Left lung (tissue), 10 donors: ENCODE measurements around the gene ZNF440. TPM values are rescaled to one million over a fixed set of nuclear protein-coding genes. Genes with fewer than 3 reads are reported as not detected.

Experiments
- ATAC-seq: fragments of 200-7000 bp; cut with Tn5 transposase; one replicate; pipeline ENCODE4 v1.9.1; 2020; ENCODE audit warnings: moderate library complexity
- DNase-seq, 4 donors: peaks; one replicate each; pipeline ENCODE4 v3.0.0-alpha.2; 2013 to 2020
- H3K27ac ChIP-seq, 2 donors: fragments of 200-600 bp; sonication (generic) in 1 of 2; one replicate each; pipeline versions ENCODE4 v1.5.0 to v1.8.0; 2020 to 2021
- H3K27me3 ChIP-seq, 2 donors: fragments of 200-600 bp; sonication (generic) in 1 of 2; one replicate each; pipeline versions ENCODE4 v1.5.0 to v1.8.0; 2020 to 2021
- H3K36me3 ChIP-seq, 2 donors: fragments of 200-600 bp; sonication (generic) in 1 of 2; one replicate each; pipeline versions ENCODE4 v1.5.0 to v1.8.0; 2020 to 2021
- H3K4me1 ChIP-seq, 2 donors: fragments of 200-600 bp; one replicate each; pipeline ENCODE4 v1.8.0; 2021
- H3K4me3 ChIP-seq, 2 donors: fragments of 200-600 bp; sonication (generic) in 1 of 2; one replicate each; pipeline versions ENCODE4 v1.5.0 to v1.8.0; 2020 to 2021; ENCODE audit warnings: mild to moderate bottlenecking in 1 of 2
- H3K9me3 ChIP-seq, 2 donors: fragments of 200-600 bp; sonication (generic) in 1 of 2; one replicate each; pipeline versions ENCODE4 v1.5.0 to v1.8.0; 2020 to 2021
- CTCF ChIP-seq, 2 donors: fragments of 200-600 bp; sonication (generic) in 1 of 2; IDR thresholded peaks; one replicate each; pipeline versions ENCODE4 v1.5.0 to v1.8.0; 2021; ENCODE audit warnings: antibody characterized with exemption in 2 of 2
- intact Hi-C, 2 donors: fragments of 100-400 bp; cut with DNase I; formaldehyde crosslinking; loops; one replicate each; pipeline versions ENCODE4 v1.11.2 to v1.14.2; 2022
- polyA plus RNA-seq, 6 donors: library from polyadenylated mRNA; unstranded; fragments of 120-200 nt; gene quantifications; one replicate each; pipeline ENCODE4 v1.2.1, GENCODE V29; 2013; ENCODE audit not compliant: insufficient read length in 6 of 6
- total RNA-seq, 2 donors: library from RNA; stranded (reverse); fragmentation: NEBNext Ultra II Directional; extraction: Animal tissue kit (Norgen Biotek cat#: 25700); gene quantifications; one replicate each; pipeline ENCODE4 v1.2.1, GENCODE V29; 2021
- donor health status: DM: no; HTN: yes; CAD: no.
- donor health status: DM: no; HTN: no; CAD: no.

Gene ZNF440
- total and polyA plus RNA-seq, 8 donors = 12.6 to 26.4 (median 20.6) TPM

- Histone ChIP-seq H3K27ac (no peak overlapping the region), H3K27me3 (no peaks in the 10 kb centered on the region), H3K4me1 (peaks cover 5 to 9% of the 10 kb centered on the region in 2 donors), H3K36me3 (no peaks in the 10 kb centered on the region), H3K9me3 (no peaks in the 10 kb centered on the region), H3K4me3 (no peak overlapping the region)
- no peak for DNase-seq
- no peak for ATAC-seq
- intact Hi-C loops = loop anchor here in 1 of 2 donors (5.0 kb wide), 1 partner anchor 105 kb away; no protein-coding TSS in a partner anchor
- no peak for TF ChIP-seq CTCF (IDR thresholded peaks at IDR 0.05)
Observed at GRCh38 chr19:11882606-11883005, 68.5 kb downstream of the ZNF440 start.

Other genes starting within 250 kb of the ZNF440 start
- 100 to 1,000 TPM; 242 to 299 TPM for gene ACP5, start 236.6 kb upstream of the ZNF440 start, total RNA-seq
- 1 to 10 TPM; 1.5 to 5.5 (median 3.1) TPM for gene ACP5, start 236.6 kb upstream of the ZNF440 start, polyA plus RNA-seq
- 10 to 100 TPM; 10.5 to 12.3 TPM for gene ZNF627, start 216.8 kb upstream of the ZNF440 start, total RNA-seq
- gene ZNF627, start 216.8 kb upstream of the ZNF440 start, polyA plus RNA-seq = 10 to 100 TPM; 31.9 to 42.4 (median 35.4) TPM
- gene ZNF823, start 75.3 kb upstream of the ZNF440 start, total RNA-seq = 1 to 10 TPM; 5.3 to 5.5 TPM
- 1 to 10 TPM; 8.0 to 9.1 (median 8.7) TPM for gene ZNF823, start 75.3 kb upstream of the ZNF440 start, polyA plus RNA-seq
- gene ZNF441, start 47.3 kb upstream of the ZNF440 start, total RNA-seq = 1 to 10 TPM; 5.6 to 7.4 TPM
- gene ZNF441, start 47.3 kb upstream of the ZNF440 start, polyA plus RNA-seq = 10 to 100 TPM in 5 of 6 donors, 1 to 10 TPM in 1; 9.8 to 15.5 (median 12.1) TPM
- 1 to 10 TPM; 2.0 to 4.1 TPM for gene ZNF491, start 15.8 kb upstream of the ZNF440 start, total RNA-seq
- gene ZNF491, start 15.8 kb upstream of the ZNF440 start, polyA plus RNA-seq = 10 to 100 TPM in 1 of 6 donors, 1 to 10 TPM in 5; 8.5 to 10.2 (median 9.1) TPM
- gene ZNF439, start 34.5 kb downstream of the ZNF440 start, total RNA-seq = 10 to 100 TPM in 1 of 2 donors, 1 to 10 TPM in 1; 7.6 to 10.7 TPM
- 10 to 100 TPM; 17.3 to 20.8 (median 20.1) TPM for gene ZNF439, start 34.5 kb downstream of the ZNF440 start, polyA plus RNA-seq
- gene ZNF69, start 73.5 kb downstream of the ZNF440 start, total RNA-seq = 10 to 100 TPM; 11.2 to 14.6 TPM
- gene ZNF69, start 73.5 kb downstream of the ZNF440 start, polyA plus RNA-seq = 10 to 100 TPM; 14.6 to 25.0 (median 18.5) TPM
- 10 to 100 TPM in 1 of 2 donors, 1 to 10 TPM in 1; 9.9 to 14.6 TPM for gene ZNF700, start 110.8 kb downstream of the ZNF440 start, total RNA-seq
- 10 to 100 TPM; 17.9 to 23.9 (median 21.3) TPM for gene ZNF700, start 110.8 kb downstream of the ZNF440 start, polyA plus RNA-seq
- gene ZNF763, start 150.8 kb downstream of the ZNF440 start, total RNA-seq = 1 to 10 TPM; 4.9 to 5.7 TPM
- gene ZNF763, start 150.8 kb downstream of the ZNF440 start, polyA plus RNA-seq = 10 to 100 TPM in 1 of 6 donors, 1 to 10 TPM in 5; 7.7 to 10.2 (median 8.4) TPM
- 1 to 10 TPM; 4.4 to 6.2 TPM for gene ZNF433, start 221.4 kb downstream of the ZNF440 start, total RNA-seq
- 10 to 100 TPM; 14.4 to 20.6 (median 16.5) TPM for gene ZNF433, start 221.4 kb downstream of the ZNF440 start, polyA plus RNA-seq
- gene ZNF878, start 238.7 kb downstream of the ZNF440 start, total RNA-seq = under 1 TPM; 0.32 to 0.50 TPM
- 1 to 10 TPM; 1.3 to 1.8 (median 1.5) TPM for gene ZNF878, start 238.7 kb downstream of the ZNF440 start, polyA plus RNA-seq